Small intestine (tissue), 16 donors: ENCODE results near the gene TXLNB. TPM values are rescaled to one million over a fixed set of nuclear protein-coding genes. Genes with fewer than 3 reads are reported as not detected.
A peak's percentile ranks its signal among the peaks of the same experiment; 100 is the strongest.

Source experiments
- DNase-seq, 2 donors: peaks; one replicate each; pipeline versions ENCODE4 v3.0.0 to v3.0.0-alpha.2; 2013
- FAIRE-seq: peaks from 2 replicates; lab custom pipeline; 2012; peaks lifted over from hg19 to GRCh38; lab: Jason Lieb, UNC
- H3K27ac ChIP-seq, 3 donors: one replicate each; pipeline ENCODE4 v1.5.1; 2013; ENCODE audit warnings: low read length in 2 of 3, mild to moderate bottlenecking in 2 of 3, control low read depth in 1 of 3, inconsistent platforms in 1 of 3, low read depth in 1 of 3, moderate library complexity in 1 of 3
- H3K27me3 ChIP-seq, 3 donors: one replicate each; pipeline ENCODE4 v1.6.1; 2013; ENCODE audit warnings: low read length in 3 of 3, inconsistent platforms in 1 of 3; ENCODE audit not compliant: control insufficient read depth in 3 of 3, insufficient read depth in 3 of 3
- H3K36me3 ChIP-seq, 3 donors: one replicate each; pipeline ENCODE4 v1.6.1; 2013; ENCODE audit warnings: low read length in 3 of 3, inconsistent platforms in 1 of 3, low read depth in 1 of 3, mild to moderate bottlenecking in 1 of 3, moderate library complexity in 1 of 3; ENCODE audit not compliant: control insufficient read depth in 3 of 3, insufficient read depth in 2 of 3
- H3K4me1 ChIP-seq, 3 donors: one replicate each; pipeline ENCODE4 v1.6.1; 2013; ENCODE audit warnings: low read length in 2 of 3, inconsistent platforms in 1 of 3, low read depth in 1 of 3, mild to moderate bottlenecking in 1 of 3, moderate library complexity in 1 of 3; ENCODE audit not compliant: control insufficient read depth in 3 of 3, insufficient read depth in 2 of 3
- H3K4me3 ChIP-seq, 3 donors: one replicate each; pipeline ENCODE4 v1.5.1; 2013; ENCODE audit warnings: low read length in 3 of 3, control low read depth in 1 of 3, inconsistent platforms in 1 of 3, low read depth in 1 of 3, mild to moderate bottlenecking in 1 of 3, moderate library complexity in 1 of 3
- H3K9me3 ChIP-seq, 2 donors: one replicate each; pipeline ENCODE4 v1.6.1; 2013; ENCODE audit warnings: low read depth in 1 of 2, low read length in 1 of 2; ENCODE audit not compliant: control insufficient read depth in 2 of 2, insufficient read depth in 1 of 2
- WGBS, 3 donors: extraction: QIAGEN DNeasy Blood & Tissue Kit; methylation state at CpG; one replicate each; pipeline ENCODE4 v1.1.7; 2013; 5-methylcytosine and 5-hydroxymethylcytosine counted together
- long read RNA-seq, 10 donors: transcript quantifications; one replicate each; lab custom pipeline, GENCODE V29; 2026
- polyA plus RNA-seq, 4 donors: library from polyadenylated mRNA; stranded (reverse) in 3 of 4; unstranded in 1 of 4; fragments of 200-250 nt in 3 of 4; fragments of 120-200 nt in 1 of 4; gene quantifications; one replicate each; pipeline versions ENCODE4 v1.2.1 to v1.2.3, GENCODE V29; 2013
- donor health status: healthy with polysubstance abuse.
- donor health status: control.
- donor health status: control.
- donor health status: Bipolar disorder and iron deficiency.
- donor health status: healthy.

TXLNB gene
- 1 to 10 TPM in 1 of 4 donors, under 1 TPM in 2, not detected in 1; 0.27 to 1.0 (median 0.54) TPM for polyA plus RNA-seq
- long read RNA-seq, donor 1 = 0 reads
- long read RNA-seq, donor 2 = 0 reads
- long read RNA-seq, donor 3 = 0 reads
- long read RNA-seq, donor 4 = 0 reads
- long read RNA-seq, donor 5 = 0 reads
- long read RNA-seq, donor 6 = 0 reads
- long read RNA-seq, donor 7, full-length matches to known transcripts = 8 of 52 reads
- long read RNA-seq, donor 7, partial matches to known transcripts = 44 of 52 reads
- long read RNA-seq, donor 7, other reads (novel, unspliced or antisense) = 0 of 52 reads
- long read RNA-seq, donor 8 = 0 reads
- long read RNA-seq, donor 9 = 0 reads
- long read RNA-seq, donor 10 = 0 reads

- Histone ChIP-seq H3K27ac (peak within 1 kb of the TSS; percentile 71 to 97 (median 76)), H3K4me3 (peak within 1 kb of the TSS in 1 of 3 donors; percentile 22), H3K36me3 (no peaks in the 10 kb centered on the region), H3K27me3 (no peaks in the 10 kb centered on the region), H3K9me3 (peaks cover 0 to 5% of the 10 kb centered on the region in 2 donors), H3K4me1 (peaks cover 0 to 7% (median 4%) of the 10 kb centered on the region in 3 donors)
- FAIRE-seq (no peak), DNase-seq (peak; percentile 42 to 64)
- 24 to 81% (median 47%) methylated on average over 13 of the region's 13 CpGs for WGBS, 3 donors
Observed at GRCh38 chr6:139291813-139292619, at the start of gene TXLNB. TSS of gene TXLNB (minus strand) at chr6:139291998. CDS start at chr6:139288899, 3,099 bp downstream.

DNA sequence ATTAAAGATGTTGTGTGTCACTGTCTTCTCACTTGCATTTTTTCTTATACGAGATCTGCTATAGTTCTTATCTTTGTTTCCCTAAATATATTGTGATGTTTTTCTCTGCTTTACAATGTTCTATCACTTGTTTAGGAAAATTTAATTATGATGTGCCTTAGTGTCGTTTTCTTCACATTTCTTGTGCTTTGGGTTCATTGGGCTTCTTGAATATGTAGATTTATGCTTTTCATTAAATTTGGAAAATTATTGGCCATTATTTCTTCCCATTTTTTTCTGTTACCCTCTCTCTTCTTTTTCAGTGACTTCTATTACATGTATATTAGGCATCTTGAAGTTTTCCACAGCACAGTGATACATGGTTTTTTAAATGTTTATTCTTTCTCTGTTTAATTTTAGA lies 49.3 kb upstream of the TXLNB start:
- 94 to 100% (median 95%) methylated on average over 2 of the region's 2 CpGs for WGBS, 3 donors
- H3K27ac ChIP-seq = no peak overlapping the region
- H3K4me1 ChIP-seq = peaks cover 0 to 5% (median 2%) of the 10 kb centered on the region in 3 donors
- H3K36me3 ChIP-seq = no peaks in the 10 kb centered on the region
- DNase-seq (no peak), FAIRE-seq (no peak)
- H3K27me3 ChIP-seq = no peaks in the 10 kb centered on the region
- peaks cover 0 to 4% of the 10 kb centered on the region in 2 donors for H3K9me3 ChIP-seq
- H3K4me3 ChIP-seq = no peak overlapping the region

DNA sequence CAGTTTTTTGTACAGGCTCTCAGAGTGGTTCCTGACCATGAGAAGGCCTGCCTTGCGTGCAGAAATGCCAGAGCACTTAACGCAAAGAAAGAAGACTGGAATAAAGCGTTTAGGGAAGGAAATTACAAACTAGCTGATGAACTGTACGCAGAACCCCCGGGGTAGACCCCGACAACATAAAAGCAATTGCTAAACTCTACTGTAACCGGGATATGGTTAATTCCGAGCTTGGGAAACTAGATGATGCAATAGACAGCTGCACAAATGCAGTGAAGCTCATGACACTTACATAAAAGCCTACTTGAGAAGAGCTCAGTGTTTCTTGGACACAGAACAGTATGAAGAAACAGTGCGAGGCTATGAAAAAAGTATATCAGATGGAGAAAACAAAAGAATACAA lies 47.0 kb upstream of the TXLNB start:
- no peak for FAIRE-seq
- Histone ChIP-seq H3K27me3 (no peaks in the 10 kb centered on the region), H3K4me3 (no peak overlapping the region), H3K36me3 (no peaks in the 10 kb centered on the region), H3K4me1 (peaks cover 0 to 5% (median 2%) of the 10 kb centered on the region in 3 donors), H3K9me3 (peaks cover 0 to 4% of the 10 kb centered on the region in 2 donors), H3K27ac (peak overlapping the region in 1 of 3 donors; percentile 32)
- WGBS, 3 donors = 73 to 92% (median 88%) methylated on average over 9 of the region's 9 CpGs
- DNase-seq = peak in 1 of 2 donors; percentile 11

- H3K9me3 ChIP-seq = peaks cover 0 to under 1% of the 10 kb centered on the region in 2 donors
- H3K4me3 ChIP-seq = no peak overlapping the region
- FAIRE-seq = no peak
- peaks cover 0 to 5% (median 2%) of the 10 kb centered on the region in 3 donors for H3K4me1 ChIP-seq
- DNase-seq = no peak
- H3K27me3 ChIP-seq = no peaks in the 10 kb centered on the region
- H3K36me3 ChIP-seq = no peaks in the 10 kb centered on the region
- no peak overlapping the region for H3K27ac ChIP-seq
- WGBS, 3 donors = 41 to 71% (median 69%) methylated on average over 5 of the region's 5 CpGs
Observed at GRCh38 chr6:139337830-139338229, 46.0 kb upstream of the TXLNB start.

DNA sequence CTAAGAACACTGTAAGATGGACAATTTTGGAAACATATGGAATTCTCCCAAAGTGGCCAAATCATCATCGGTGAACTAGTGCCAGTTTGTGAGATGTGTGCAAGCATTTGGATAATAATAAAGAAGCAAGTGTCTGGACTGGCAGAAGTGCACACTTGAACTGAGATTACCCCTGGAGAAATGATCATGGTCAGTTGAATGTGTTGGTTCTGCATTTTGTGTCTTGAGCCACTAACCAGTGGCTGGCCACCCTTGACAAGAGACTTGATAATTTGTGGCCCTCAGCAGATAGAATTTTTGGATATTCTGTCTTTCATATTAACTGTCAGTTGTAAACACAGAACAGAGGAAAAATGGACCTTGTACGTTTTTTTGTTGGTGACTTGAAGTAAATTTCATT lies 45.2 kb upstream of the TXLNB start:
- 51 to 73% (median 64%) methylated on average over 2 of the region's 2 CpGs for WGBS, 3 donors
- Histone ChIP-seq H3K36me3 (no peaks in the 10 kb centered on the region), H3K4me1 (peaks cover 0 to 5% (median 2%) of the 10 kb centered on the region in 3 donors), H3K27me3 (no peaks in the 10 kb centered on the region), H3K9me3 (no peaks in the 10 kb centered on the region), H3K4me3 (no peak overlapping the region), H3K27ac (no peak overlapping the region)
- FAIRE-seq (no peak), DNase-seq (no peak)

DNA sequence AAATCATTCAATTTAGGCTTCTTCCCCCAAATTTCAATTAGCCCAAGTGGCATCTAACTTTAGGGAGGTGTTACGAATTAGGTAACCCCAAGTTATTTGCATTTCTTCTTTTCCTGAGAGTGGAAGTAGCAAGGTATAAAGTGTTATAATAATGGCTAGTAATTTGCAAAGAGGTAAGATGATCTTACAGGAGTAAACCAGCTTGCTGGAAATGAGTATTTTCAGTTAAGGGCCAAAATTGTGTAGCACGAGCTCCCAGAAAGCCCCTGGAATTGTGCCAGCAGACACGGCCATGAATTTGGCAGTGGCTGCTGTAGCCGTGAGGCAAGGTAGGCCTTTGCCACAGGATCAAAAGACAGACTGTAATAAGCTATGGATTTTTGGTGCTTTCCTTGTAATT lies 44.7 kb upstream of the TXLNB start:
- 32 to 40% (median 39%) methylated on average over 4 of the region's 4 CpGs for WGBS, 3 donors
- DNase-seq = no peak

GRCh38 chr6:139335447-139336210 lies 43.8 kb upstream of the TXLNB start:
- Histone ChIP-seq H3K27ac (peak overlapping the region in 1 of 3 donors; percentile 67), H3K27me3 (no peaks in the 10 kb centered on the region), H3K4me3 (no peak overlapping the region), H3K4me1 (peaks cover 0 to 5% (median 2%) of the 10 kb centered on the region in 3 donors), H3K36me3 (no peaks in the 10 kb centered on the region), H3K9me3 (no peaks in the 10 kb centered on the region)
- FAIRE-seq = no peak
- no peak for DNase-seq
- WGBS, 3 donors = 88 to 94% (median 91%) methylated on average over 5 of the region's 5 CpGs

More for the DNA sequence above, 44.7 kb upstream of the TXLNB start:
- no peaks in the 10 kb centered on the region for H3K9me3 ChIP-seq
- no peaks in the 10 kb centered on the region for H3K36me3 ChIP-seq
- H3K27ac ChIP-seq = no peak overlapping the region
- H3K27me3 ChIP-seq = no peaks in the 10 kb centered on the region
- peaks cover 0 to 5% (median 2%) of the 10 kb centered on the region in 3 donors for H3K4me1 ChIP-seq
- no peak overlapping the region for H3K4me3 ChIP-seq
- no peak for FAIRE-seq
